H1 (cell line): ENCODE results near the gene WNT9B.

Experiments used
- CREB1 ChIP-seq: IDR thresholded peaks from 2 replicates; pipeline ENCODE4 v1.6.1; 2012; ENCODE audit warnings: inconsistent platforms
- JUND ChIP-seq: IDR thresholded peaks from 2 replicates; pipeline ENCODE4 v1.6.1; 2011; ENCODE audit warnings: mild to moderate bottlenecking, improper control_type of control experiment, low read length
- MAFK ChIP-seq: IDR thresholded peaks from 2 replicates; pipeline ENCODE4 v1.6.1; 2012; ENCODE audit warnings: low read depth, mild to moderate bottlenecking, improper control_type of control experiment, low read length
- POLR2AphosphoS5 ChIP-seq: IDR thresholded peaks from 2 replicates; pipeline ENCODE4 v1.6.1; 2011; ENCODE audit warnings: low read depth, low read length
- RFX5 ChIP-seq: IDR thresholded peaks from 2 replicates; pipeline ENCODE4 v1.6.1; 2011; ENCODE audit warnings: low read depth, low read length, improper control_type of control experiment, borderline replicate concordance
- RNF2 ChIP-seq: fragments of 200-900, 300-1000 bp; sonication (generic); IDR thresholded peaks from 2 replicates; pipeline ENCODE4 v1.7.1; 2016; ENCODE audit warnings: borderline replicate concordance, low read depth, mild to moderate bottlenecking, antibody characterized with exemption, low read length; ENCODE audit not compliant: poor library complexity, severe bottlenecking; ENCODE audit errors: missing control alignments
- YY1 ChIP-seq: IDR thresholded peaks from 2 replicates; pipeline ENCODE4 v1.6.1; 2011; ENCODE audit warnings: low read depth, mild to moderate bottlenecking, low read length
- TF ChIP-seq, protein P1 (sequence below), 3 experiments: IDR thresholded peaks; 1 replicate in 2 of 3; 2 replicates in 1 of 3; pipeline versions ENCODE4 v1.5.1 to v1.6.1; 2011; ENCODE audit warnings: low read length in 3 of 3, mild to moderate bottlenecking in 3 of 3, inconsistent platforms in 2 of 3, low read depth in 1 of 3, moderate library complexity in 1 of 3; ENCODE audit not compliant: insufficient read depth in 1 of 3; ENCODE audit errors: control extremely low read depth in 1 of 3

DNA sequence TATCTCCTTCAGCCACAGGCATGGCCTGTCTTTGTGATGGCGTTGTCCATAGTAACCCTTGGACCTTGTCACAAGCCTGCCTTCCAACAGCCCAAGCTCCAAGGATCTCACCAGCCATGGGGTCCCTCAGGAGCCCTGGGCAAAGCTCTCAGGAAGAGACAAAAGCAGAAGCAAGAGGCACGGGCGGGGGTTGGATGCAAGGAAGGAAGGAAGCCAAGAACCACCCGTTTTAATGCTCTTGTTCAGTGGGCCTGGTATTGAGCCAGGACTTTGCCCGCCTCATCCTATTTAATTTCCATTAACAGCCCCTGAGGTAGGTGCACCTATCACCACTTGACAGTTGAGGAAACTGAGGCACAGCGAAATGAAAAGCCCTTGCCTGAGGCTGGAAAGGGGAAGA, 39.3 kb downstream of the WNT9B start:
- TF ChIP-seq POLR2AphosphoS5: no peak
- no peak for TF ChIP-seq YY1
- TF ChIP-seq, protein P1, sequence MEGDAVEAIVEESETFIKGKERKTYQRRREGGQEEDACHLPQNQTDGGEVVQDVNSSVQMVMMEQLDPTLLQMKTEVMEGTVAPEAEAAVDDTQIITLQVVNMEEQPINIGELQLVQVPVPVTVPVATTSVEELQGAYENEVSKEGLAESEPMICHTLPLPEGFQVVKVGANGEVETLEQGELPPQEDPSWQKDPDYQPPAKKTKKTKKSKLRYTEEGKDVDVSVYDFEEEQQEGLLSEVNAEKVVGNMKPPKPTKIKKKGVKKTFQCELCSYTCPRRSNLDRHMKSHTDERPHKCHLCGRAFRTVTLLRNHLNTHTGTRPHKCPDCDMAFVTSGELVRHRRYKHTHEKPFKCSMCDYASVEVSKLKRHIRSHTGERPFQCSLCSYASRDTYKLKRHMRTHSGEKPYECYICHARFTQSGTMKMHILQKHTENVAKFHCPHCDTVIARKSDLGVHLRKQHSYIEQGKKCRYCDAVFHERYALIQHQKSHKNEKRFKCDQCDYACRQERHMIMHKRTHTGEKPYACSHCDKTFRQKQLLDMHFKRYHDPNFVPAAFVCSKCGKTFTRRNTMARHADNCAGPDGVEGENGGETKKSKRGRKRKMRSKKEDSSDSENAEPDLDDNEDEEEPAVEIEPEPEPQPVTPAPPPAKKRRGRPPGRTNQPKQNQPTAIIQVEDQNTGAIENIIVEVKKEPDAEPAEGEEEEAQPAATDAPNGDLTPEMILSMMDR (IDR thresholded peaks at IDR 0.05; ENCODE audit: control extremely low read depth in 1 of 3, insufficient read depth in 1 of 3, low read depth in 1 of 3, low read length in 3 of 3): no peak
- no peak for TF ChIP-seq RFX5
- no peak for TF ChIP-seq MAFK
- TF ChIP-seq RNF2: no peak
- no peak for TF ChIP-seq JUND
- no peak for TF ChIP-seq CREB1
